HEK293 (cell line): ENCODE results near the gene NLE1.

Source experiments
- CTCF ChIA-PET: fragments of 350-600 bp; formaldehyde crosslinking; extraction: SDS; loops from one replicate; lab custom pipeline; 2021; ENCODE audit warnings: antibody characterized with exemption; lab: Yijun Ruan, JAX
- POLR2A ChIA-PET: fragments of 300-600 bp; formaldehyde crosslinking; extraction: SDS; loops from one replicate; lab custom pipeline; 2020; ENCODE audit warnings: antibody characterized with exemption, inconsistent platforms; lab: Yijun Ruan, JAX
- H3K27ac ChIP-seq: fragments of 200-500 bp; sonication (Bioruptor generic); 2 replicates; pipeline ENCODE4 v1.5.1; 2014; ENCODE audit warnings: low read depth, low read length, control low read depth, inconsistent platforms; ENCODE audit errors: extremely low read depth
- H3K36me3 ChIP-seq, 2 experiments: fragments of 200-500 bp in 1 of 2; sonication (Bioruptor generic) in 1 of 2; 1 replicate in 1 of 2; 2 replicates in 1 of 2; pipeline ENCODE4 v1.5.1; 2014 to 2017; ENCODE audit warnings: inconsistent platforms in 2 of 2, low read length in 2 of 2; ENCODE audit not compliant: control insufficient read depth in 2 of 2, insufficient read depth in 1 of 2
- H3K4me1 ChIP-seq: fragments of 200-500 bp; sonication (Bioruptor generic); 2 replicates; pipeline ENCODE4 v1.5.1; 2014; ENCODE audit warnings: mild to moderate bottlenecking, low read length, inconsistent platforms; ENCODE audit not compliant: control insufficient read depth, insufficient read depth
- H3K4me3 ChIP-seq: 2 replicates; pipeline ENCODE4 v1.5.1; 2011; ENCODE audit warnings: low read depth, mild to moderate bottlenecking, control low read depth, low read length, moderate library complexity
- H3K9me3 ChIP-seq: fragments of 200-500 bp; sonication (Bioruptor generic); 2 replicates; pipeline ENCODE4 v1.5.1; 2014; ENCODE audit warnings: low read depth, low read length, inconsistent platforms; ENCODE audit not compliant: control insufficient read depth, insufficient read depth
- KLF9 ChIP-seq: fragments of 450-650 bp; formaldehyde crosslinking; IDR thresholded peaks from 2 replicates; pipeline ENCODE4 v1.5.1; 2016; ENCODE audit warnings: missing biosample characterization, missing genetic modification characterization, low read depth
- OSR2 ChIP-seq: fragments of 450-650 bp; formaldehyde crosslinking; IDR thresholded peaks from 2 replicates; pipeline ENCODE4 v1.5.1; 2016; ENCODE audit warnings: missing biosample characterization, missing genetic modification characterization
- PRDM6 ChIP-seq: fragments of 450-650 bp; formaldehyde crosslinking; IDR thresholded peaks from 2 replicates; pipeline ENCODE4 v1.5.1; 2017; ENCODE audit warnings: missing biosample characterization, missing genetic modification characterization
- ZNF10 ChIP-seq: fragments of 450-650 bp; formaldehyde crosslinking; IDR thresholded peaks from 2 replicates; pipeline ENCODE4 v1.5.1; 2017; ENCODE audit warnings: missing biosample characterization, missing genetic modification characterization
- ZNF148 ChIP-seq: fragments of 450-650 bp; formaldehyde crosslinking; IDR thresholded peaks from 2 replicates; pipeline ENCODE4 v1.5.0; 2017; ENCODE audit warnings: missing biosample characterization, missing genetic modification characterization, borderline replicate concordance
- ZNF175 ChIP-seq: fragments of 450-650 bp; formaldehyde crosslinking; IDR thresholded peaks from 2 replicates; pipeline ENCODE4 v1.5.1; 2016; ENCODE audit warnings: missing biosample characterization, missing genetic modification characterization
- ZNF2 ChIP-seq: fragments of 450-650 bp; formaldehyde crosslinking; IDR thresholded peaks from 2 replicates; pipeline ENCODE4 v1.5.1; 2016; ENCODE audit warnings: missing biosample characterization, missing genetic modification characterization
- ZNF558 ChIP-seq: fragments of 450-650 bp; formaldehyde crosslinking; IDR thresholded peaks from 2 replicates; pipeline ENCODE4 v1.5.1; 2016; ENCODE audit warnings: missing biosample characterization, missing genetic modification characterization
- ZNF610 ChIP-seq: fragments of 450-650 bp; formaldehyde crosslinking; IDR thresholded peaks from 2 replicates; pipeline ENCODE4 v1.5.1; 2016; ENCODE audit warnings: missing biosample characterization, missing genetic modification characterization, borderline replicate concordance
- ZNF76 ChIP-seq: fragments of 450-650 bp; formaldehyde crosslinking; IDR thresholded peaks from 2 replicates; pipeline ENCODE4; 2016; ENCODE audit warnings: low read depth, missing biosample characterization, missing genetic modification characterization, borderline replicate concordance
- ZNF830 ChIP-seq: fragments of 450-650 bp; IDR thresholded peaks from 2 replicates; pipeline ENCODE4 v1.5.0; 2018; ENCODE audit warnings: missing biosample characterization, missing genetic modification characterization, low read depth, mild to moderate bottlenecking, moderate library complexity
- TF ChIP-seq, protein P1 (sequence below): fragments of 450-650 bp; formaldehyde crosslinking; IDR thresholded peaks from 2 replicates; pipeline ENCODE4 v1.5.1; 2017; ENCODE audit warnings: missing biosample characterization, missing genetic modification characterization
- TF ChIP-seq, protein P2 (sequence below): fragments of 450-650 bp; formaldehyde crosslinking; IDR thresholded peaks from 2 replicates; pipeline ENCODE4 v1.5.1; 2016; ENCODE audit warnings: missing biosample characterization, missing genetic modification characterization

Gene NLE1

DNA sequence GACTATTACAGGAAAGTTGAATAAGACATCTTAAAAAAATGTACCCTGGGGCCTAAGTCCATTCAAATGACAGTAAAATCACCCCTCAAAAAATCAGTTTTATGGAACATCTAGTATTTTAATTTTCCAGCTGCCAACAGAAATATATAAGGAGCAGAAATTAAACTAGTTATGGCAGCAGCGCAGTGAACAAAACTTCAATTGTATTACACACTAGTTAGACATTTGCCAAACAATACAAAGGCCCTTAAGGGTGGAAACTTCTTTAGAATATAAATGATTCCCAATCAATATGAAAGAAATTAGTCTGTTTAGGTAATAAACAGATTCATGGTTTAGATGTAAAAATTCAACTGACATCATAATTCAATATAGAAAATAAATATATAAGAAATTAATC lies 60.5 kb downstream of the NLE1 start:
- H3K27ac ChIP-seq = no peak overlapping the region
- H3K4me3 ChIP-seq = no peak overlapping the region
- no peaks in the 10 kb centered on the region; a peak in 1 of 3 replicates for H3K36me3 ChIP-seq
- no peaks in the 10 kb centered on the region for H3K9me3 ChIP-seq
- peaks cover 20% of the 10 kb centered on the region for H3K4me1 ChIP-seq
- ChIA-PET CTCF (interaction anchor here (0.5 to 1.2 kb wide), 4 partner anchors 9 to 38 kb away, joined by 3 to 4 read pairs (median 3); partner anchors contain the start of gene RAD51D), POLR2A (interaction anchor here (1.2 to 1.4 kb wide), 2 partner anchors 18 kb away, joined by 4 to 8 read pairs; partner anchors contain the start of gene RFFL)
- TF ChIP-seq ZNF10 (tag by site-specific recombination) (no peak), ZNF830 (tag by site-specific recombination) (no peak), ZNF610 (tag by site-specific recombination) (no peak), ZNF2 (no peak), ZNF558 (tag by site-specific recombination) (no peak), OSR2 (tag by site-specific recombination) (no peak), ZNF175 (tag by site-specific recombination) (no peak), ZNF148 (tag by site-specific recombination) (no peak), KLF9 (tag by site-specific recombination) (no peak)
- TF ChIP-seq, protein P1, sequence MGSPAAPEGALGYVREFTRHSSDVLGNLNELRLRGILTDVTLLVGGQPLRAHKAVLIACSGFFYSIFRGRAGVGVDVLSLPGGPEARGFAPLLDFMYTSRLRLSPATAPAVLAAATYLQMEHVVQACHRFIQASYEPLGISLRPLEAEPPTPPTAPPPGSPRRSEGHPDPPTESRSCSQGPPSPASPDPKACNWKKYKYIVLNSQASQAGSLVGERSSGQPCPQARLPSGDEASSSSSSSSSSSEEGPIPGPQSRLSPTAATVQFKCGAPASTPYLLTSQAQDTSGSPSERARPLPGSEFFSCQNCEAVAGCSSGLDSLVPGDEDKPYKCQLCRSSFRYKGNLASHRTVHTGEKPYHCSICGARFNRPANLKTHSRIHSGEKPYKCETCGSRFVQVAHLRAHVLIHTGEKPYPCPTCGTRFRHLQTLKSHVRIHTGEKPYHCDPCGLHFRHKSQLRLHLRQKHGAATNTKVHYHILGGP (tag by site-specific recombination) = no peak
- TF ChIP-seq, protein P2, sequence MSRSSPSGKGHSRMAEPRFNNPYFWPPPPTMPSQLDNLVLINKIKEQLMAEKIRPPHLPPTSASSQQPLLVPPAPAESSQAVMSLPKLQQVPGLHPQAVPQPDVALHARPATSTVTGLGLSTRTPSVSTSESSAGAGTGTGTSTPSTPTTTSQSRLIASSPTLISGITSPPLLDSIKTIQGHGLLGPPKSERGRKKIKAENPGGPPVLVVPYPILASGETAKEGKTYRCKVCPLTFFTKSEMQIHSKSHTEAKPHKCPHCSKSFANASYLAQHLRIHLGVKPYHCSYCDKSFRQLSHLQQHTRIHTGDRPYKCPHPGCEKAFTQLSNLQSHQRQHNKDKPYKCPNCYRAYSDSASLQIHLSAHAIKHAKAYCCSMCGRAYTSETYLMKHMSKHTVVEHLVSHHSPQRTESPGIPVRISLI (tag by site-specific recombination) = no peak

DNA sequence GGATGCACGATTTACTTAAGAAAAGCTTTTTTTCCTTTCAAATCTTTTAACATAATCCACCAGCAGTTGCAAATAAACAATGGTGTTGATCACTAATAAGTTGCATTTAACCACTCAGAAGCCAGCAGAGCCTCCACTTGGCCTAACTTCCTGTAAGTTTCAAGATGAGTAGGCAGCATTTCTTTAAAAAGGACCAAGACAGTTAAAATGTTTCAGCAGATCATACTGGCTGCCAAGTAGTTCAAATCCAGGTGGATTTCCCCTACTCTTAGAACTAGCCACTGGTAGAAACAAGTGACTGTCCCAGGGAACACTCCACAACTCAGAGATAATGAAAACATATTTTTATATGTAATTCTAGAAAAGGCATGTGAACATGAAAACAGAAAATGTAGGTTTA lies 61.6 kb downstream of the NLE1 start:
- POLR2A ChIA-PET = interaction anchor here (1.2 kb wide), 1 partner anchor 17 kb away, joined by 4 read pairs; the partner anchor contains the start of gene RFFL
- 0 out of 2 replicates have a peak, but pooled peaks have one; percentile 15 for TF ChIP-seq PRDM6
- TF ChIP-seq ZNF76 (tag by site-specific recombination) = no peak
- Histone ChIP-seq H3K9me3 (no peaks in the 10 kb centered on the region), H3K36me3 (no peaks in the 10 kb centered on the region; a peak in 1 of 3 replicates), H3K4me3 (no peak overlapping the region), H3K4me1 (peaks cover 20% of the 10 kb centered on the region), H3K27ac (no peak overlapping the region)
- CTCF ChIA-PET = interaction anchor here (0.7 to 2.1 kb wide), 3 partner anchors 9 to 659 kb away, joined by 3 to 11 read pairs (median 3); no protein-coding TSS in a partner anchor
